RWPE2 (cell line): ENCODE measurements around the gene SLC12A8.

Experiments used
- ATAC-seq: fragments of 200-7000 bp; cut with Tn5 transposase; 3 replicates; pipeline ENCODE4 v1.9.1; 2021; ENCODE audit warnings: low read depth
- DNase-seq: peaks from one replicate; pipeline ENCODE4 v3.0.0-alpha.2; 2020; ENCODE audit warnings: low spot score
- H3K27ac ChIP-seq: fragments of 450-650 bp; 2 replicates; pipeline ENCODE4 v1.5.1; 2017; ENCODE audit warnings: mild to moderate bottlenecking; ENCODE audit not compliant: poor library complexity, severe bottlenecking
- H3K27me3 ChIP-seq: fragments of 250-450 bp; sonication (Bioruptor Pico); 2 replicates; pipeline ENCODE4 v1.5.1; 2021; ENCODE audit warnings: mild to moderate bottlenecking, moderate library complexity; ENCODE audit not compliant: insufficient read depth, poor library complexity, severe bottlenecking
- H3K36me3 ChIP-seq: fragments of 250-450 bp; sonication (Bioruptor Pico); 2 replicates; pipeline ENCODE4 v1.5.1; 2020; ENCODE audit warnings: low read depth, mild to moderate bottlenecking, moderate library complexity
- H3K4me1 ChIP-seq: fragments of 250-450 bp; sonication (Bioruptor Pico); 2 replicates; pipeline ENCODE4 v1.5.1; 2021; ENCODE audit warnings: mild to moderate bottlenecking, moderate library complexity; ENCODE audit not compliant: insufficient read depth, poor library complexity, severe bottlenecking
- H3K4me3 ChIP-seq: fragments of 250-450 bp; sonication (Bioruptor Pico); 2 replicates; pipeline ENCODE4 v1.5.1; 2021; ENCODE audit warnings: mild to moderate bottlenecking, moderate library complexity; ENCODE audit not compliant: severe bottlenecking
- H3K9me3 ChIP-seq: fragments of 250-450 bp; sonication (Bioruptor Pico); 2 replicates; pipeline ENCODE4 v1.5.1; 2021; ENCODE audit warnings: mild to moderate bottlenecking, moderate library complexity; ENCODE audit not compliant: severe bottlenecking
- TF ChIP-seq, protein P1 (sequence below): fragments of 450-650 bp; IDR thresholded peaks from one replicate; pipeline ENCODE4 v1.5.1; 2017; ENCODE audit warnings: mild to moderate bottlenecking, moderate library complexity; ENCODE audit not compliant: poor library complexity, severe bottlenecking

The SLC12A8 gene

GRCh38 chr3:125203731-125204130 is 8.8 kb downstream of the SLC12A8 start:
- Histone ChIP-seq H3K27me3 (no peaks in the 10 kb centered on the region), H3K9me3 (no peaks in the 10 kb centered on the region), H3K4me3 (no peak overlapping the region), H3K4me1 (no peaks in the 10 kb centered on the region), H3K36me3 (no peaks in the 10 kb centered on the region), H3K27ac (no peak overlapping the region)
- no peak for DNase-seq
- TF ChIP-seq, protein P1, sequence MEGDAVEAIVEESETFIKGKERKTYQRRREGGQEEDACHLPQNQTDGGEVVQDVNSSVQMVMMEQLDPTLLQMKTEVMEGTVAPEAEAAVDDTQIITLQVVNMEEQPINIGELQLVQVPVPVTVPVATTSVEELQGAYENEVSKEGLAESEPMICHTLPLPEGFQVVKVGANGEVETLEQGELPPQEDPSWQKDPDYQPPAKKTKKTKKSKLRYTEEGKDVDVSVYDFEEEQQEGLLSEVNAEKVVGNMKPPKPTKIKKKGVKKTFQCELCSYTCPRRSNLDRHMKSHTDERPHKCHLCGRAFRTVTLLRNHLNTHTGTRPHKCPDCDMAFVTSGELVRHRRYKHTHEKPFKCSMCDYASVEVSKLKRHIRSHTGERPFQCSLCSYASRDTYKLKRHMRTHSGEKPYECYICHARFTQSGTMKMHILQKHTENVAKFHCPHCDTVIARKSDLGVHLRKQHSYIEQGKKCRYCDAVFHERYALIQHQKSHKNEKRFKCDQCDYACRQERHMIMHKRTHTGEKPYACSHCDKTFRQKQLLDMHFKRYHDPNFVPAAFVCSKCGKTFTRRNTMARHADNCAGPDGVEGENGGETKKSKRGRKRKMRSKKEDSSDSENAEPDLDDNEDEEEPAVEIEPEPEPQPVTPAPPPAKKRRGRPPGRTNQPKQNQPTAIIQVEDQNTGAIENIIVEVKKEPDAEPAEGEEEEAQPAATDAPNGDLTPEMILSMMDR = no peak
- no peak for ATAC-seq

GRCh38 chr3:125202197-125202596 is 10.4 kb downstream of the SLC12A8 start:
- Histone ChIP-seq H3K4me1 (no peaks in the 10 kb centered on the region), H3K27me3 (no peaks in the 10 kb centered on the region)
- no peak for ATAC-seq

DNA sequence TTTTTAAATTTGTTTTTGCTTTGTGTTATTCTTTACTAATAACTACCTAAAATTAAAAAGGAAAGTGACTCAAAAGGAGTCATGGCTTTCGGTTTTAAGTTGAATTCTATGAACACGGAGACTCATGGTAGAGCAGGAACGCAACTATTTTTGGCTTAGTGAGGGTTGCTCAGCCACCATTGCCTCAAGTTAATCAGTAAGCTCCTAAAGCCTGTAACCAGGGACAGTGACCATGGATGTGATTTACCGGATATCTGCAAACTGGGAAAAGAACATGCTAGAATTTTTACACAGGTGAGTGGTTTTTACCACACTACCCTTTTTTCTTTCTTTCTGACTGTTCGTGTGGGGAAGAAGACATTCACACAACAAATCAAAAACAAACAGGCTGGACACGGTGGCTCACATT is 11.8 kb downstream of the SLC12A8 start:
- TF ChIP-seq, protein P1 = no peak
- Histone ChIP-seq H3K4me1 (no peaks in the 10 kb centered on the region), H3K27me3 (no peaks in the 10 kb centered on the region), H3K27ac (no peak overlapping the region), H3K4me3 (no peak overlapping the region), H3K9me3 (no peaks in the 10 kb centered on the region), H3K36me3 (no peaks in the 10 kb centered on the region)
- DNase-seq = no peak
- ATAC-seq = no peak

More at GRCh38 chr3:125202197-125202596, 10.4 kb downstream of the SLC12A8 start:
- DNase-seq = no peak
- TF ChIP-seq, protein P1 = peak; percentile 30
- Histone ChIP-seq H3K27ac (no peak overlapping the region), H3K36me3 (no peaks in the 10 kb centered on the region), H3K9me3 (no peaks in the 10 kb centered on the region), H3K4me3 (no peak overlapping the region)

- no peak for ATAC-seq
- Histone ChIP-seq H3K4me3 (no peak overlapping the region), H3K27ac (no peak overlapping the region), H3K9me3 (no peaks in the 10 kb centered on the region), H3K4me1 (no peaks in the 10 kb centered on the region), H3K36me3 (no peaks in the 10 kb centered on the region), H3K27me3 (no peaks in the 10 kb centered on the region)
- DNase-seq = no peak
- TF ChIP-seq, protein P1 = no peak
Observed at GRCh38 chr3:125194849-125195601, 17.5 kb downstream of the SLC12A8 start.
